GM12878 (cell line): ENCODE data around the gene APOA4. TPM values are rescaled to one million over a fixed set of nuclear protein-coding genes. Genes with fewer than 3 reads are reported as not detected.

Source experiments
- ATAC-seq: fragments of 200-7000 bp; cut with Tn5 transposase; 3 replicates; pipeline ENCODE4 v1.9.1; 2020; ENCODE audit warnings: mild to moderate bottlenecking, moderate library complexity
- BruUV-seq: library from RNA; stranded (reverse); fragments of 400-500 nt; replicated peaks from 2 replicates; lab custom pipeline; 2021; lab: Mats Ljungman, UMichigan
- CTCF ChIA-PET: fragments of 300-600 bp; sonication (Branson Sonifier 250); formaldehyde crosslinking; extraction: SDS; loops from one replicate; lab custom pipeline; 2021; ENCODE audit warnings: inconsistent platforms; lab: Yijun Ruan, JAX
- POLR2A ChIA-PET: fragments of 350-600 bp; formaldehyde crosslinking; extraction: SDS; loops from one replicate; lab custom pipeline; 2021; ENCODE audit warnings: inconsistent platforms; lab: Charles Lee
- RAD21 ChIA-PET: fragments of 300-600 bp; sonication (Branson Sonifier 250); formaldehyde crosslinking; loops from one replicate; lab custom pipeline; 2023; ENCODE audit warnings: antibody characterized with exemption; ENCODE audit not compliant: unreplicated experiment; lab: Charles Lee
- SMC1A ChIA-PET: fragments of 300-600 bp; sonication (Branson Sonifier 250); formaldehyde crosslinking; loops from one replicate; lab custom pipeline; 2023; ENCODE audit not compliant: unreplicated experiment, uncharacterized antibody; lab: Charles Lee
- DNase-seq: peaks from one replicate; pipeline ENCODE4 v3.0.0-alpha.2; 2011; ENCODE audit warnings: low read depth, low spot score
- FAIRE-seq: peaks from 3 replicates; lab custom pipeline; 2011; peaks lifted over from hg19 to GRCh38; lab: Jason Lieb, UNC
- H2AFZ ChIP-seq: 2 replicates; pipeline ENCODE4 v1.6.0; 2011; ENCODE audit warnings: low read depth, low read length, control low read depth; ENCODE audit not compliant: control insufficient read depth
- H3K27ac ChIP-seq: 2 replicates; pipeline ENCODE4 v1.5.1; 2011; ENCODE audit warnings: control low read depth; ENCODE audit not compliant: control insufficient read depth, insufficient read depth
- H3K27me3 ChIP-seq, 2 experiments: replicated peaks in 1 of 2; 2 replicates each; pipeline versions ENCODE4 v1.6.0 to v1.6.1; 2011; ENCODE audit warnings: low read length in 1 of 2; ENCODE audit not compliant: control insufficient read depth in 2 of 2, insufficient read depth in 2 of 2
- H3K36me3 ChIP-seq, 2 experiments: 2 replicates each; pipeline ENCODE4 v1.5.1; 2011; ENCODE audit warnings: low read length in 1 of 2; ENCODE audit not compliant: control insufficient read depth in 2 of 2, insufficient read depth in 2 of 2
- H3K4me1 ChIP-seq: 2 replicates; pipeline ENCODE4 v1.6.1; 2011; ENCODE audit warnings: mild to moderate bottlenecking, low read length, moderate library complexity, mixed read lengths; ENCODE audit not compliant: control insufficient read depth, insufficient read depth
- H3K4me2 ChIP-seq: 2 replicates; pipeline ENCODE4 v1.6.0; 2011; ENCODE audit warnings: control low read depth; ENCODE audit not compliant: control insufficient read depth, insufficient read depth
- H3K4me3 ChIP-seq: fragments of 200-600 bp; sonication (generic); 2 replicates; pipeline ENCODE4 v1.5.1; 2016
- H3K79me2 ChIP-seq: 2 replicates; pipeline ENCODE4 v1.6.0; 2011; ENCODE audit warnings: low read length; ENCODE audit not compliant: control insufficient read depth, insufficient read depth
- H3K9ac ChIP-seq: 2 replicates; pipeline ENCODE4 v1.8.0; 2011; ENCODE audit warnings: low read length, control low read depth, mixed read lengths; ENCODE audit not compliant: control insufficient read depth, insufficient read depth
- H3K9me3 ChIP-seq: replicated peaks from 3 replicates; pipeline ENCODE4 v1.5.1; 2011; ENCODE audit warnings: mild to moderate bottlenecking, low read length; ENCODE audit not compliant: control insufficient read depth, insufficient read depth
- H4K20me1 ChIP-seq: 2 replicates; pipeline ENCODE4 v1.6.0; 2011; ENCODE audit not compliant: control insufficient read depth, insufficient read depth
- ATF2 ChIP-seq: IDR thresholded peaks from 2 replicates; pipeline ENCODE4 v1.6.1; 2012; ENCODE audit warnings: low read length, inconsistent platforms
- ATF7 ChIP-seq: fragments of 450-650 bp; IDR thresholded peaks from 2 replicates; pipeline ENCODE4 v1.6.1; 2016; ENCODE audit warnings: low read depth, mild to moderate bottlenecking
- CEBPZ ChIP-seq: fragments of 150-350 bp; IDR thresholded peaks from 2 replicates; pipeline ENCODE4 v1.6.1; 2016; ENCODE audit warnings: low read depth, low read length
- NFYA ChIP-seq: IDR thresholded peaks from 2 replicates; pipeline ENCODE4 v1.6.1; 2011; ENCODE audit warnings: low read depth, mild to moderate bottlenecking, low read length, improper control_type of control experiment, borderline replicate concordance
- NRF1 ChIP-seq: conservative IDR thresholded peaks from 2 replicates; pipeline ENCODE4 v1.6.1; 2011; ENCODE audit warnings: mild to moderate bottlenecking, low read depth, low read length, improper control_type of control experiment
- POLR2AphosphoS5 ChIP-seq: IDR thresholded peaks from 2 replicates; pipeline ENCODE4 v1.6.1; 2011; ENCODE audit warnings: mild to moderate bottlenecking, low read length, inconsistent platforms
- RCOR1 ChIP-seq: conservative IDR thresholded peaks from 2 replicates; pipeline ENCODE4 v1.6.1; 2012; ENCODE audit warnings: low read depth, low read length, improper control_type of control experiment
- SIX5 ChIP-seq: IDR thresholded peaks from 2 replicates; pipeline ENCODE4 v1.6.1; 2011; ENCODE audit warnings: mild to moderate bottlenecking, low read depth, low read length, moderate library complexity; ENCODE audit not compliant: severe bottlenecking
- TCF3 ChIP-seq: IDR thresholded peaks from 2 replicates; pipeline ENCODE4 v1.6.1; 2012; ENCODE audit warnings: low read depth, mild to moderate bottlenecking, low read length, borderline replicate concordance; ENCODE audit not compliant: insufficient read depth
- USF1 ChIP-seq: IDR thresholded peaks from 2 replicates; pipeline ENCODE4 v1.6.1; 2011; ENCODE audit warnings: borderline replicate concordance, low read depth, mild to moderate bottlenecking, moderate library complexity, mixed read lengths, low read length; ENCODE audit not compliant: insufficient read depth; ENCODE audit errors: extremely low read length
- ZBTB40 ChIP-seq: fragments of 450-650 bp; IDR thresholded peaks from 2 replicates; pipeline ENCODE4 v1.6.1; 2016; ENCODE audit warnings: mild to moderate bottlenecking, moderate library complexity, borderline replicate concordance
- ZNF24 ChIP-seq: fragments of 450-650 bp; IDR thresholded peaks from 2 replicates; pipeline ENCODE4 v1.6.1; 2017; ENCODE audit warnings: antibody characterized with exemption, mild to moderate bottlenecking
- WGBS: methylation state at CpG from one replicate; pipeline ENCODE4 v1.1.6; 2016; ENCODE audit warnings: low lambda C conversion rate; ENCODE audit not compliant: insufficient replicate concordance, insufficient coverage; ENCODE audit errors: missing lambda C conversion rate; 5-methylcytosine and 5-hydroxymethylcytosine counted together
- in situ Hi-C: fragments of 300-500 bp; cut with MboI; formaldehyde crosslinking; loops from 9 replicates; pipeline ENCODE4 v1.14.3; 2018; ENCODE audit warnings: mixed read lengths
- intact Hi-C: fragments of 100-400 bp; cut with micrococcal nuclease; formaldehyde crosslinking; loops from one replicate; pipeline ENCODE4 v1.14.2; 2022; ENCODE audit not compliant: unreplicated experiment
- polyA plus RNA-seq, 11 experiments: library from polyadenylated mRNA; depleted of rRNA in 4 of 11; unstranded in 6 of 11; stranded (reverse) in 5 of 11; fragments of >200 nt; fragmentation: Nextera tagmentation in 4 of 11; fragmentation: Illumina TruSeq in 1 of 11; extraction: Ambion mirVana in 4 of 11; extraction: Trizol in 1 of 11; gene quantifications; 1 replicate in 1 of 11; 2 replicates in 10 of 11; pipeline versions ENCODE4 v1.2.1 to v1.2.3, GENCODE V29; 2011 to 2016; ENCODE audit warnings: inconsistent platforms in 2 of 11, missing spikeins in 2 of 11, low read depth in 1 of 11
- total RNA-seq, 4 experiments: library from RNA; depleted of rRNA in 3 of 4; stranded (reverse); fragments of >200 nt in 3 of 4; fragmentation: Illumina TruSeq in 1 of 4; extraction: Trizol in 1 of 4; gene quantifications; 2 replicates each; pipeline versions ENCODE4 v1.2.1 to v1.2.3, GENCODE V29; 2013 to 2021

APOA4 gene
- total and polyA plus RNA-seq, 10 of the 15 experiments (the other 5 are each of a cell fraction or from before 2014, with no cell fraction given) = not detected

- RAD21 ChIA-PET = no interaction called here
- in situ Hi-C loops = no loop called here
- H3K4me1 ChIP-seq = no peaks in the 10 kb centered on the region
- POLR2A ChIA-PET = no interaction called here
- FAIRE-seq (no peak), ATAC-seq (no peak), DNase-seq (no peak)
- H3K36me3 ChIP-seq = no peaks in the 10 kb centered on the region
- no peak overlapping the region for H3K27ac ChIP-seq
- no peaks in the 10 kb centered on the region for H4K20me1 ChIP-seq
- H3K9me3 ChIP-seq = no peaks in the 10 kb centered on the region
- WGBS = 59% methylated on average over 6 of the region's 6 CpGs
- no peaks in the 10 kb centered on the region for H3K79me2 ChIP-seq
- no peak overlapping the region for H2AFZ ChIP-seq
- no peaks in the 10 kb centered on the region; a peak in 1 of 4 replicates for H3K27me3 ChIP-seq
- intact Hi-C loops = no loop called here
- H3K4me3 ChIP-seq = no peak overlapping the region
- SMC1A ChIA-PET = no interaction called here
- CTCF ChIA-PET = interaction anchor here (1.0 kb wide), 1 partner anchor 17 kb away, joined by 4 read pairs; the partner anchor contains the start of gene APOA5
- H3K9ac ChIP-seq = no peak overlapping the region
- no TSS peak for BruUV-seq
- no peak overlapping the region for H3K4me2 ChIP-seq
- TF ChIP-seq SIX5 (no peak), CEBPZ (no peak), ATF2 (no peak), ZBTB40 (no peak), TCF3 (no peak), ATF7 (no peak), RCOR1 (no peak), ZNF24 (no peak), POLR2AphosphoS5 (no peak), NFYA (no peak), NRF1 (no peak), USF1 (no peak)
Measured at GRCh38 chr11:116807601-116808261, 15.4 kb downstream of the APOA4 start.
